ACHN (cell line): ENCODE results near the gene RNASE1.
"Not testable (repeated sequence)": the region's sequence is repeated elsewhere in the genome, so short reads cannot be mapped to it uniquely, and the experiment has no call there.

Experiments used
- DNase-seq: peaks from one replicate; pipeline ENCODE4 v3.0.0-alpha.2; 2015
- in situ Hi-C: cut with HindIII; loops from 2 replicates; pipeline ENCODE4 v1.10.0; 2017; ENCODE audit warnings: low sequenced_read_pairs, low pct_ligation_motif_present, low pct_unique_long_range_greater_than_20kb

Gene RNASE1

DNA sequence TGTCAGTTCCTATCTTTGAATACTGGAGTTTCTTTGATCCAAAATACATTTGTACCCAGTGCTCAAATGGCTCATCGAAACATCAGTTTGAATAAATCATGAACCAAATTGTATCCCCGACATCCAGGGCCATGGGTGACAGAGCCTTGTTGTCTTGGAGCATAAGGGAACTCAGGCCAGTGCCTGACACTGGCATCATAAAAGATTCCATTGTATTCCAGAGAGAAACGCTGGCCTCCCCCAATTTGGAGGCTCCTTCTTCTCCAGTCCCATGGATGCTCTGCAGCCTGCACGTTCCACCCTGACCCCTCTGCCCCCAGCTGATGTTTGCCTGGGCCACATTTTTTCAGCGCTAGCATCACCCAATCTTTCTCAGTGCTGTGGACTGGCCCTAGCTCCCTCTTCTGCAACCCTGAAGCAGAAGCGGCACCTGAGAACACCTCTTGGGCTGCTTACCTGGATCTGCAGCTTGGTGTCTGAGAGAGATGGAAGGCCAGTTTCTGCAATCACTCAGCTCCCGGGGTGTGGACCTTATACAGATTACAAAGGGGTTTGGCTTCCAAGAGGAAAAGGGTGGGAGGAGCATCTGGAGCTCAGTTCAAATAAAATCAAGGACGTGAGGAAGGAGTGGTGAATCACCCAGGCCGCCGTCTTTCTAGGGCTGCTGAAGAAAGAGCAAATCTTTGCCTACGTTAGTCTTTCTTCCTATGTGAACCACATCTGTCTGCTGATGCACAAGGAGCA is at the start of gene RNASE1:
RNASE1 (minus strand) TSS at position 504 of the 744 bp plus-strand sequence. CDS start 776 bp downstream, outside the sequence.
- in situ Hi-C loops: no loop called here
- DNase-seq: no peak

GRCh38 chr14:20848955-20849570 is 46.4 kb upstream of the RNASE1 start:
- no peak for DNase-seq
- in situ Hi-C loops: no loop called here

GRCh38 chr14:20848316-20848954 is 45.8 kb upstream of the RNASE1 start:
- peak; percentile 63 for DNase-seq
- in situ Hi-C loops: no loop called here

DNA sequence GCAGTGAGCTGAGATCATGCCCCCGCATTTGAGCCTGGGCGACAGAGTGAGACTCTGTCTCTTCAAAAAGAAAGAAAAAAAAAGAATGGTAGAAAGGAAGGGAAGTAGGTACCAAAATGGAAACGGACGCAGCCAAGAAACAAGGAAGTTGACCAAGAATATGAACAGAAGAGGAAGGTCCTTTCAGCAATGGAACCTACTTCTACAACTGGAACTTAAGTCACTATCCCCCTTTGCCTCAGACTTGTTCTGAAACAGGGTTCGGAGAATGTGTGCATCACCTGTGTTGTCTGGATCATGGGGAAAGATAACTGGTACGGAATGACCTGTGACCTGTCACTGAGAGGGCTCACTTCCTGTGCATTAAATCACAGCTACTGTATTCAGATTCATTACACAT is 43.9 kb upstream of the RNASE1 start:
- in situ Hi-C loops: no loop called here
- DNase-seq: no peak

- in situ Hi-C loops: no loop called here
- DNase-seq: no peak
Observed at GRCh38 chr14:20841096-20841495, 38.5 kb upstream of the RNASE1 start.

- in situ Hi-C loops: no loop called here
- no peak for DNase-seq
Observed at GRCh38 chr14:20837831-20838230, 35.2 kb upstream of the RNASE1 start.

DNA sequence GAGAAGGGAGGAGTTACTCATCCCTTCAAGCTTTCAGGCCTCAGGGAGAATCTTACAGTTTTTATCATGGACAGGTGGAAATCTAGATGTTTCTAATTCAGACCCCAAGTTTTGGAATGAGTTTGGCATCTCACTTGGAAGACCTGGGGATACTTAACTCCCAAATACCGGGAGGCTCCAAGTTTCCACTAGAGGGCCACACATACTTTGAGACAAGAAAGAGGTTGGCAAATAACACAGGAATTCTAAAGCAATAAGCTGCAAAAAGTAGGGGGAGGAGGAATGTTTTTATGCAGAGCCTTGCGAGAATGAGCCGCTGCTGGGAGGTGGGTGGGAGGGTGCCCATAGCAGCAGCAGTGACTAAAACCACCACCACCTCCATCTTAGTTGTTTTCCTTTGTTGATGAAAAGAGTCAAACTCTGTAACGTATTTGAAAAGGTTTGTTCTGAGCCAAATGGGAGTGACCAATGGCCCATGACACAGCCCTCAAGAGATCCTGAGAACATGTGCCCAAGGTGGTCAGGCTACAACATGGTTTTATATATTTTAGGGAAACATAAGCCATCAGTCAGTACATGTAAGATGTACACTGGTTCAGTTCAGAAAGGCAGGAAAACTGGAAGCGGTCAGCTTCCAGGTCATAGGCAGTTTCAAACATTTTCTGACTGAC is 34.2 kb upstream of the RNASE1 start:
- DNase-seq: peak; percentile 64
- in situ Hi-C loops: no loop called here

DNA sequence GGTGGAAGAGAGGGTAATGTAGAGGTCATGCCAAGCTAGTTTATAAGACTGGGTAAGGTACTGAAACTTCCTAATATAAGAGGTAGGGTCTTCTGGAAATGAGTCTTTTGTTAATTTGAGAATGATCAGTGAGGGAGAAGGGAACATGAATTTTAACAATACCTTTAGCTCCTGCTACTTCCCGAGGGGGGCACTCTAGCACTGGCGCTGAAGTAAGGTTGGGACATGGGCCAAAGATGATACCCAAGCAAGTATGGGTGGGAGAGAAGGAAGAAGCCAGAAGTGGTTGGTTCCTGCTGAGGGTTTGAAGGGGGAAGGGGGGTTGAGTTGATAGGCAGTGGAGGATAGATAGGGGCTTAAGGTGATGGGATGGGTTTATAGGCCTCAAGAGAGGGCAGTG is 32.3 kb upstream of the RNASE1 start:
- no peak for DNase-seq
- in situ Hi-C loops: no loop called here

GRCh38 chr14:20830831-20831230 is 28.2 kb upstream of the RNASE1 start:
- no peak for DNase-seq
- in situ Hi-C loops: no loop called here

GRCh38 chr14:20828024-20828694 is 25.5 kb upstream of the RNASE1 start:
- peak; percentile 4 for DNase-seq
- in situ Hi-C loops: not testable (repeated sequence)

- DNase-seq: no peak
- in situ Hi-C loops: no loop called here
Observed at GRCh38 chr14:20827326-20827725, 24.7 kb upstream of the RNASE1 start.

GRCh38 chr14:20826666-20827065 is 24.0 kb upstream of the RNASE1 start:
- DNase-seq, in situ Hi-C loops: not testable (repeated sequence)

DNA sequence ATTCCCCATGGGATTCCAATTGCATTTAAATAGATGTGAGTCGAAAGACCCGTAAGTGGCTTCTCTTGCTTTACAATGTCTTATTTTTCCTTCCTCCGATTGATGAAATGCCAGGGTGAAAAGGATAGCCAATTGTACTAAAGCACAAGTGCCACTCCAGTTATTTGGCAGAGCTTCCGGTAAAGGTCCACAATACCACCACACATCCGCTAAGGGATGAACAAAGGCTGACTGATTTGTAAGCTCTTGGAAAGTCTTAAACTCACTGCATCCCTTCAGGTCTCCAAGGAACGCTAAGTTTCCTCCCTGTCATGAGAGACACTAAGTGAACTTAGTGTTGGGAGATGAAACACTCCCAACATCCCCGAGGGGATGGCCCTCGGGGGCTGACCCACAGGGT is 21.2 kb upstream of the RNASE1 start:
- DNase-seq: no peak
- in situ Hi-C loops: no loop called here

- DNase-seq, in situ Hi-C loops: not testable (repeated sequence)
Observed at GRCh38 chr14:20821521-20822108, 19.0 kb upstream of the RNASE1 start.

DNA sequence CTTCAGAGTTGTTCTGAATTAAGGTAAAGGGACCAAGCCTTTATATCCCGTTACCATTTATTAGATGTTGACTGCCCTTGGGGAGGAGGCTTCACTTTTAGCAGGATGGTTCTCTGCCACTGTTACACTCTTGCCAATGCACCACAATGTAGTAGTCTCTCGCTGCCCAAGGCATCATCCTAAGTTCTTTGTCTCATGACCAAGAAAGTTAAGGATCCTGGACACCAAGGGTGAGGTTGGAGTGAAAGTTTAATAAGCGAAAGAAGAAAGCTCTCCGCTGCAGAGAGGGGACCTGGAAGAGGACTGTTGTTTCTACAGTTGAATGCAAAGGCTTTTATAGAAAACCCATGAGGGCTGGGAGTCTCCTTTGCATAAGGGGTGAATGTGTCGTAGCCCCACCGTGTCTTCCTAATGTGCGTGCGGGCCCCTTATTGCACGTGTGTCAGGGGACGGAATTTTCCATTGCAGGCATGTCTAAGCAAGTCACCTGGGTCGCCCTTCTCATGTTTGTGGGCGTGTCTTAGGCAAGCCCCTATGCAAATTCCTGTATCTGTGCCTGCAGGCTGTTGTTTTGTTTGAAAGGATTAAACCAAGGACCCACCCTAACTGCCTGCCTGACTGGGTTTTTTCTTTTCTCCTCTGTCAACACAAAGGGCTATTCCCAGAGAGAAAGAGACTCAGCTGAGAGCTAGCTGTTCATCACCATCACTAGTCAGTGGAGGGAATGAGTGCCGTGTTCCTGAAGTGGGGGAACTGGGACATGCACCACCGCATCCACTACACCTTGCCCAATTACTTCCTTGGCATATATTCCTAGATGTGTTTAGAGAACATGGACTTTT is 17.6 kb upstream of the RNASE1 start:
- in situ Hi-C loops: no loop called here
- no peak for DNase-seq

DNA sequence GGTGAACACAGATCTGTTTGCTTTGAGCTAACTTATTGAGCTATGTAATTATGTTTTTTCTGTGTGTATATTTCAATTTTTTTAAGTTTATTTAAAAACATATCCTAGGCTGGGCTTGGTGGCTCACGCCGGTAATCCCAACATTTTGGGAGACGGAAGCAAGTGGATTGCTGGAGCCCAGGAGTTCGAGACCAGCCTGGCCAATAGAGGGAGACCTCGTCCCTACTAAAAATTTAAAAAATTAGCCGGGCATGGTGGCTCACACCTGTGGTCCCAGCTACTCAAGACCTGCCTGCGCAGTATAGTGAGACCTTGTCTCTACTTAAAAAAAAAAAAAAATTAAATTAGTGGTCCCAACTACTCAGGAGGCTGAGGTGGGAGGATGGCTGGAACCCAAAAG is 16.2 kb upstream of the RNASE1 start:
- in situ Hi-C loops: no loop called here
- DNase-seq: no peak

DNA sequence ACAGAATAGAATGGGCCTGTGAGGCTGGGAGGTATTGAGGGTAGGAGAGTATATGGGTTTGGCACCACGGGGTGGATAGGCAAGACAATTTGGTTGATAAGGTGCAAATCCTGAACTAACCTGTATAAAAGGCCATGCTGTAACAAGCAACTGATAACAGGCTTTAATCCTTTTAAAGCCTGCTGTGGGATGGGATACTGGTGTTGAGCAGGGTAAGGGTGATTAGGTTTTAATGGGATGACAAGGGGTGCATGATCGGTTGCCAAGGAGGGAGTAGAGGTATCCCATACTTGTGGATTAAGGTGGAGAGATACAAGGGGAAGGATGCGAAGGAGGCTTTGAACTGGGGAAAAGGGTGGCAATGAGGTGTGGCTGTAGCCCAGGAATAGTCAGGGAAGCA is 13.3 kb upstream of the RNASE1 start:
- in situ Hi-C loops, DNase-seq: not testable (repeated sequence)
